HCT116 (cell line): ENCODE results near the gene FAM229B.

ENCODE experiments used
- CTCF ChIP-seq, 3 experiments: fragments of 200-600 bp in 1 of 3; sonication (generic) in 1 of 3; IDR thresholded peaks in 2 of 3; conservative IDR thresholded peaks in 1 of 3; 2 replicates each; pipeline ENCODE4 v1.5.1; 2012 to 2017; ENCODE audit warnings: low read depth in 2 of 3, low read length in 2 of 3, antibody characterized with exemption in 1 of 3, borderline replicate concordance in 1 of 3, control low read depth in 1 of 3, mild to moderate bottlenecking in 1 of 3, mixed read lengths in 1 of 3, mixed run types in 1 of 3, moderate library complexity in 1 of 3; ENCODE audit not compliant: insufficient read depth in 1 of 3
- EZH2 ChIP-seq: fragments of 200-600 bp; sonication (generic); IDR thresholded peaks from 2 replicates; pipeline ENCODE4 v1.6.1; 2017; ENCODE audit warnings: antibody characterized with exemption, mixed run types

GRCh38 chr6:112038268-112038667 lies 49.1 kb upstream of the FAM229B start:
- no peak for TF ChIP-seq EZH2
- TF ChIP-seq CTCF (IDR thresholded peaks at IDR 0.05 in 2 of 3, conservative IDR thresholded peaks at IDR 0.05 in 1 of 3; ENCODE audit: borderline replicate concordance in 1 of 3, insufficient read depth in 1 of 3, low read depth in 2 of 3, low read length in 2 of 3) = no peak
